IMR-90 (cell line): ENCODE results near the gene PPM1M. TPM values are rescaled to one million over a fixed set of nuclear protein-coding genes. Genes with fewer than 3 reads are reported as not detected.

Experiments used
- ATAC-seq: fragments of 200-7000 bp; cut with Tn5 transposase; 2 replicates; pipeline ENCODE4 v1.9.1; 2020; ENCODE audit warnings: low read depth, mild to moderate bottlenecking, moderate library complexity
- BruUV-seq: library from RNA; stranded (reverse); fragments of 400-500 nt; replicated peaks from 2 replicates; lab custom pipeline; 2021; lab: Mats Ljungman, UMichigan
- CTCF ChIA-PET: fragments of 300-600 bp; formaldehyde crosslinking; extraction: SDS; loops from one replicate; lab custom pipeline; 2021; ENCODE audit warnings: antibody characterized with exemption; lab: Yijun Ruan, JAX
- POLR2A ChIA-PET: fragments of 300-600 bp; sonication (Branson Sonifier 250); formaldehyde crosslinking; loops from one replicate; lab custom pipeline; 2022; ENCODE audit warnings: antibody characterized with exemption; ENCODE audit not compliant: unreplicated experiment; lab: Charles Lee
- DNase-seq: peaks from one replicate; pipeline ENCODE4 v3.0.0; 2013
- H2AFZ ChIP-seq: replicated peaks from 2 replicates; pipeline ENCODE3; 2013; ENCODE audit warnings: low read length, mild to moderate bottlenecking; ENCODE audit not compliant: poor library complexity
- H2AK5ac ChIP-seq: 2 replicates; pipeline ENCODE4 v1.6.1; 2013; ENCODE audit warnings: low read depth, low read length, inconsistent platforms
- H2AK9ac ChIP-seq: replicated peaks from 2 replicates; pipeline ENCODE3; 2013; ENCODE audit warnings: mild to moderate bottlenecking, low read depth, low read length, moderate library complexity; ENCODE audit not compliant: poor library complexity
- H2BK120ac ChIP-seq: 2 replicates; pipeline ENCODE4 v1.6.1; 2013; ENCODE audit warnings: low read depth, low read length, inconsistent platforms
- H2BK15ac ChIP-seq: 3 replicates; pipeline ENCODE4 v1.6.1; 2013; ENCODE audit warnings: low read depth, low read length, inconsistent platforms
- H2BK20ac ChIP-seq: 2 replicates; pipeline ENCODE4 v1.6.1; 2013; ENCODE audit warnings: low read depth, mild to moderate bottlenecking, inconsistent platforms, low read length, moderate library complexity
- H2BK5ac ChIP-seq: 2 replicates; pipeline ENCODE4 v1.6.1; 2013; ENCODE audit warnings: mild to moderate bottlenecking, low read depth, low read length, inconsistent platforms; ENCODE audit not compliant: poor library complexity, severe bottlenecking
- H3K14ac ChIP-seq: replicated peaks from 2 replicates; pipeline ENCODE4 v1.6.1; 2013; ENCODE audit warnings: low read depth, low read length, inconsistent platforms
- H3K18ac ChIP-seq: 2 replicates; pipeline ENCODE4 v1.6.1; 2013; ENCODE audit warnings: low read depth, low read length, control low read depth
- H3K23ac ChIP-seq: 2 replicates; pipeline ENCODE4 v1.6.1; 2013; ENCODE audit warnings: low read depth, low read length, inconsistent platforms
- H3K27ac ChIP-seq: 2 replicates; pipeline ENCODE4 v1.5.1; 2013; ENCODE audit warnings: mild to moderate bottlenecking, control low read depth, low read length; ENCODE audit not compliant: insufficient read depth
- H3K27me3 ChIP-seq: 2 replicates; pipeline ENCODE4 v1.6.1; 2013; ENCODE audit warnings: low read length; ENCODE audit not compliant: control insufficient read depth, insufficient read depth
- H3K36me3 ChIP-seq: 2 replicates; pipeline ENCODE4 v1.6.1; 2013; ENCODE audit warnings: low read length, mixed read lengths; ENCODE audit not compliant: control insufficient read depth, insufficient read depth
- H3K4ac ChIP-seq: 2 replicates; pipeline ENCODE4 v1.6.1; 2013; ENCODE audit warnings: low read depth, low read length, inconsistent platforms
- H3K4me1 ChIP-seq: 2 replicates; pipeline ENCODE4 v1.6.1; 2013; ENCODE audit warnings: low read length, mixed read lengths; ENCODE audit not compliant: control insufficient read depth, insufficient read depth
- H3K4me2 ChIP-seq: 2 replicates; pipeline ENCODE4 v1.6.1; 2013; ENCODE audit warnings: low read depth, mild to moderate bottlenecking, control low read depth, low read length, moderate library complexity
- H3K4me3 ChIP-seq: 2 replicates; pipeline ENCODE4 v1.5.1; 2013; ENCODE audit warnings: low read depth, mild to moderate bottlenecking, control low read depth, low read length, moderate library complexity; ENCODE audit not compliant: insufficient read depth
- H3K56ac ChIP-seq: 2 replicates; pipeline ENCODE4 v1.6.1; 2013; ENCODE audit warnings: low read length, inconsistent platforms; ENCODE audit not compliant: insufficient read depth; ENCODE audit errors: extremely low read depth
- H3K79me1 ChIP-seq, 2 experiments: 2 replicates each; pipeline ENCODE4 v1.6.1; 2013; ENCODE audit warnings: low read length in 2 of 2, inconsistent platforms in 1 of 2, low read depth in 1 of 2
- H3K9ac ChIP-seq: 2 replicates; pipeline ENCODE4 v1.6.1; 2013; ENCODE audit warnings: low read depth, low read length, control low read depth
- H3K9me1 ChIP-seq: 2 replicates; pipeline ENCODE4 v1.6.1; 2013; ENCODE audit warnings: low read length, inconsistent platforms; ENCODE audit not compliant: insufficient read depth
- H3K9me3 ChIP-seq: 2 replicates; pipeline ENCODE4 v1.6.1; 2013; ENCODE audit warnings: low read length; ENCODE audit not compliant: control insufficient read depth, insufficient read depth
- H4K20me1 ChIP-seq: 2 replicates; pipeline ENCODE4 v1.6.1; 2013; ENCODE audit warnings: low read length, inconsistent platforms; ENCODE audit not compliant: insufficient read depth
- H4K5ac ChIP-seq: 2 replicates; pipeline ENCODE4 v1.6.1; 2013; ENCODE audit warnings: mild to moderate bottlenecking, low read depth, low read length, control low read depth
- H4K8ac ChIP-seq, 2 experiments: 2 replicates each; pipeline ENCODE4 v1.6.1; 2013; ENCODE audit warnings: low read depth in 2 of 2, low read length in 2 of 2, control low read depth in 1 of 2, inconsistent platforms in 1 of 2
- H4K91ac ChIP-seq: 2 replicates; pipeline ENCODE4 v1.6.1; 2013; ENCODE audit warnings: low read depth, low read length, inconsistent platforms; ENCODE audit not compliant: insufficient read depth
- BHLHE40 ChIP-seq: fragments of 150-350 bp; IDR thresholded peaks from 2 replicates; pipeline ENCODE4 v1.6.1; 2016; ENCODE audit warnings: mild to moderate bottlenecking, low read depth, low read length
- CEBPB ChIP-seq: IDR thresholded peaks from 2 replicates; pipeline ENCODE4 v1.6.1; 2012; ENCODE audit warnings: low read depth, low read length, improper control_type of control experiment
- FOS ChIP-seq: fragments of 150-350 bp; IDR thresholded peaks from 2 replicates; pipeline ENCODE4 v1.6.1; 2016; ENCODE audit warnings: low read depth, low read length
- MAFK ChIP-seq: IDR thresholded peaks from 2 replicates; pipeline ENCODE4 v1.6.1; 2012; ENCODE audit warnings: low read depth, low read length, improper control_type of control experiment
- MAZ ChIP-seq: IDR thresholded peaks from 2 replicates; pipeline ENCODE4 v1.6.1; 2012; ENCODE audit warnings: low read depth, mild to moderate bottlenecking, low read length, improper control_type of control experiment, moderate library complexity, borderline replicate concordance
- MXI1 ChIP-seq: IDR thresholded peaks from 2 replicates; pipeline ENCODE4 v1.6.1; 2012; ENCODE audit warnings: low read depth, mild to moderate bottlenecking, low read length, moderate library complexity, borderline replicate concordance
- NFE2L2 ChIP-seq: fragments of 150-350 bp; IDR thresholded peaks from 2 replicates; pipeline ENCODE4 v1.6.1; 2016; ENCODE audit warnings: low read depth, mild to moderate bottlenecking, low read length
- POLR2A ChIP-seq: IDR thresholded peaks from 2 replicates; pipeline ENCODE4 v1.6.1; 2012; ENCODE audit warnings: mild to moderate bottlenecking, low read depth, low read length
- RAD21 ChIP-seq: IDR thresholded peaks from 2 replicates; pipeline ENCODE4 v1.6.1; 2012; ENCODE audit warnings: low read length, improper control_type of control experiment
- RCOR1 ChIP-seq: IDR thresholded peaks from 2 replicates; pipeline ENCODE4 v1.6.1; 2012; ENCODE audit warnings: mild to moderate bottlenecking, low read length, improper control_type of control experiment; ENCODE audit not compliant: insufficient replicate concordance
- RFX5 ChIP-seq: IDR thresholded peaks from 2 replicates; pipeline ENCODE4 v1.8.0; 2012; ENCODE audit warnings: low read depth, mild to moderate bottlenecking, low read length, moderate library complexity
- SMC3 ChIP-seq: fragments of 150-350 bp; IDR thresholded peaks from 2 replicates; pipeline ENCODE4 v1.6.1; 2016; ENCODE audit warnings: low read depth, mild to moderate bottlenecking, antibody characterized with exemption, low read length, moderate library complexity
- WGBS, 2 experiments: methylation state at CpG; one replicate each; pipeline versions ENCODE4 v1.1.5 to v1.1.7; 2013; ENCODE audit warnings: missing lambda C conversion rate in 2 of 2; ENCODE audit not compliant: insufficient read length in 1 of 2; ENCODE audit errors: extremely low coverage in 2 of 2; 5-methylcytosine and 5-hydroxymethylcytosine counted together
- dilution Hi-C: fragments of 300-500 bp; cut with HindIII; formaldehyde crosslinking; loops from one replicate; pipeline ENCODE4 v1.14.3; 2018; ENCODE audit warnings: low sequenced_read_pairs; ENCODE audit not compliant: unreplicated experiment
- in situ Hi-C: fragments of 300-500 bp; cut with MboI; formaldehyde crosslinking; loops from 3 replicates; pipeline ENCODE4 v1.14.3; 2019; ENCODE audit warnings: low sequenced_read_pairs, inconsistent platforms, mixed read lengths
- intact Hi-C: fragments of 100-400 bp; cut with micrococcal nuclease; formaldehyde crosslinking; loops from 2 replicates; pipeline ENCODE4 v1.10.0; 2022
- polyA plus RNA-seq, 3 experiments: library from polyadenylated mRNA; depleted of rRNA; stranded (reverse); fragments of >200 nt; gene quantifications; 2 replicates each; pipeline ENCODE4 v1.2.3, GENCODE V29; 2012; ENCODE audit warnings: low replicate concordance in 1 of 3
- total RNA-seq: library from RNA; depleted of rRNA; stranded (reverse); fragments of >200 nt; gene quantifications from 2 replicates; pipeline ENCODE4 v1.2.3, GENCODE V29; 2012
- TF ChIP-seq, protein P1 (sequence below): fragments of 150-350 bp; IDR thresholded peaks from 2 replicates; pipeline ENCODE4 v1.6.1; 2017; ENCODE audit warnings: mild to moderate bottlenecking, antibody characterized with exemption, low read length, low read depth
- TF ChIP-seq, protein P2 (sequence below): fragments of 150-350 bp; IDR thresholded peaks from 2 replicates; pipeline ENCODE4 v1.6.1; 2016; ENCODE audit warnings: low read depth, mild to moderate bottlenecking, low read length, moderate library complexity, borderline replicate concordance

The PPM1M gene
- total and polyA plus RNA-seq, 2 of the 4 experiments (the other 2 are of a cell fraction): 12.2 to 18.1 TPM

DNA sequence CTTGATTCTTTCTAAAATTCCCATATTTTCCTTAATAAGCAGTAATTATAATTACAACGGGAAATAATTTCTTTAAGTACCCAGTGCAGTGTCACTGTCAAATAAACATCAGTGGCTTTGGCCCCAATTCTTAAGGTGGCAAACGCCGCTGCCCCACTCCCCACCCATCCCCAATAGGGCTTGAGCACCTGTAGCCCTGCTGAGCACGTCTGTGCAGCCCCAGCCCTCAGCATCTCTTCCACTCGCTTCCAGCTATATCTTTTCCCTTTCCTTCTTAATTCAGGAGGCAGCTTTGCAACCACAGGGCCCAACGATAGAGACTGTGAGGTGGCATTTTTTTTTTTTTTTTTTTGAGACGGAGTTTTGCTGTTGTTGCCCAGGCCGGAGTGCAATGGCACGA is 9.0 kb downstream of the PPM1M start:
- dilution Hi-C loops: no loop called here
- peaks cover 64% of the 10 kb centered on the region for H3K36me3 ChIP-seq
- TF ChIP-seq MXI1: no peak
- TF ChIP-seq, protein P1, sequence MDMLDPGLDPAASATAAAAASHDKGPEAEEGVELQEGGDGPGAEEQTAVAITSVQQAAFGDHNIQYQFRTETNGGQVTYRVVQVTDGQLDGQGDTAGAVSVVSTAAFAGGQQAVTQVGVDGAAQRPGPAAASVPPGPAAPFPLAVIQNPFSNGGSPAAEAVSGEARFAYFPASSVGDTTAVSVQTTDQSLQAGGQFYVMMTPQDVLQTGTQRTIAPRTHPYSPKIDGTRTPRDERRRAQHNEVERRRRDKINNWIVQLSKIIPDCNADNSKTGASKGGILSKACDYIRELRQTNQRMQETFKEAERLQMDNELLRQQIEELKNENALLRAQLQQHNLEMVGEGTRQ: no peak
- no peak for TF ChIP-seq CEBPB
- TF ChIP-seq RAD21: no peak
- TF ChIP-seq BHLHE40: no peak
- no peak for TF ChIP-seq MAFK
- TF ChIP-seq NFE2L2: no peak
- TF ChIP-seq SMC3: no peak
- no peak for TF ChIP-seq RCOR1
- TF ChIP-seq POLR2A: no peak
- no peak for TF ChIP-seq FOS
- TF ChIP-seq, protein P2, sequence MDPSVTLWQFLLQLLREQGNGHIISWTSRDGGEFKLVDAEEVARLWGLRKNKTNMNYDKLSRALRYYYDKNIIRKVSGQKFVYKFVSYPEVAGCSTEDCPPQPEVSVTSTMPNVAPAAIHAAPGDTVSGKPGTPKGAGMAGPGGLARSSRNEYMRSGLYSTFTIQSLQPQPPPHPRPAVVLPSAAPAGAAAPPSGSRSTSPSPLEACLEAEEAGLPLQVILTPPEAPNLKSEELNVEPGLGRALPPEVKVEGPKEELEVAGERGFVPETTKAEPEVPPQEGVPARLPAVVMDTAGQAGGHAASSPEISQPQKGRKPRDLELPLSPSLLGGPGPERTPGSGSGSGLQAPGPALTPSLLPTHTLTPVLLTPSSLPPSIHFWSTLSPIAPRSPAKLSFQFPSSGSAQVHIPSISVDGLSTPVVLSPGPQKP: no peak
- no peak for TF ChIP-seq MAZ
- TF ChIP-seq RFX5: no peak
- H3K9ac ChIP-seq: no peak overlapping the region
- H4K8ac ChIP-seq: no peak overlapping the region
- no peak overlapping the region for H3K18ac ChIP-seq
- intact Hi-C loops: loop anchor here (2.0 kb wide), 1 partner anchor 14 kb away; no protein-coding TSS in a partner anchor
- H2BK20ac ChIP-seq: no peak overlapping the region
- no peak overlapping the region for H4K91ac ChIP-seq
- no peak overlapping the region for H3K27ac ChIP-seq
- POLR2A ChIA-PET: no interaction called here
- H2AK5ac ChIP-seq: no peak overlapping the region
- CTCF ChIA-PET: no interaction called here
- H2BK15ac ChIP-seq: no peak overlapping the region
- no peaks in the 10 kb centered on the region for H3K9me3 ChIP-seq
- H3K27me3 ChIP-seq: no peaks in the 10 kb centered on the region
- peaks cover 2% of the 10 kb centered on the region; the same call in 1 of the 2 replicates for H3K9me1 ChIP-seq
- in situ Hi-C loops: no loop called here
- no peak overlapping the region for H3K23ac ChIP-seq
- H4K20me1 ChIP-seq: peaks cover 25% of the 10 kb centered on the region
- H3K56ac ChIP-seq: no peak overlapping the region
- no peak overlapping the region for H2BK120ac ChIP-seq
- no peak for DNase-seq
- no TSS peak for BruUV-seq
- 0 out of 2 replicates have a peak, but pooled peaks cover 2% of the 10 kb centered on the region for H3K4me1 ChIP-seq
- H2AK9ac ChIP-seq: no peak overlapping the region
- no peak overlapping the region for H3K4ac ChIP-seq
- ATAC-seq: no peak
- H2BK5ac ChIP-seq: no peak overlapping the region
- no peak overlapping the region for H3K14ac ChIP-seq
- H3K4me2 ChIP-seq: no peak overlapping the region
- 67% methylated on average over 1 of the region's 9 CpGs; no CpG with 5 or more reads in 1 of the 2 experiments for WGBS, 2 experiments
- peaks cover 10 to 59% of the 10 kb centered on the region in 2 experiments for H3K79me1 ChIP-seq
- no peak overlapping the region for H2AFZ ChIP-seq
- H3K4me3 ChIP-seq: no peak overlapping the region
- no peak overlapping the region for H4K5ac ChIP-seq
